ENCODE data around the gene RAB28.

RAB28 gene

GRCh38 chr4:13452927-13453579 lies 31.1 kb downstream of the RAB28 start:
- peaks cover 6% of the 10 kb centered on the region; the same call in 1 of the 2 replicates for H3F3A ChIP-seq (ENCODE audit: insufficient read depth, low read length)
- no peak overlapping the region for H3K4me2 ChIP-seq (ENCODE audit: low read depth, low read length)
- no peaks in the 10 kb centered on the region for H3K27me3 ChIP-seq (replicated peaks; ENCODE audit: insufficient read depth, low read length)
- no peak overlapping the region for H2AFZ ChIP-seq (ENCODE audit: low read length)
- H3K9me3 ChIP-seq (replicated peaks; ENCODE audit: insufficient read depth, low read length), result no peaks in the 10 kb centered on the region
- H3K9ac ChIP-seq (ENCODE audit: low read length), result no peak overlapping the region
- TF ChIP-seq EZH2 (optimal IDR thresholded peaks at IDR 0.05; ENCODE audit: low read depth, low read length), result no peak
- TF ChIP-seq CTCF (IDR thresholded peaks at IDR 0.05; ENCODE audit: low read length), result no peak
- TF ChIP-seq EZH2phosphoT487 (IDR thresholded peaks at IDR 0.05; ENCODE audit: low read length), result no peak
- DNase-seq, result peak; percentile 54
- no peak overlapping the region for H3K4me3 ChIP-seq (ENCODE audit: low read length)
- no peaks in the 10 kb centered on the region for H4K20me1 ChIP-seq (ENCODE audit: insufficient read depth, low read length)
- H3K4me1 ChIP-seq (ENCODE audit: low read length), result peaks cover 6% of the 10 kb centered on the region; the same call in 1 of the 2 replicates
- no peaks in the 10 kb centered on the region for H3K9me2 ChIP-seq (replicated peaks; ENCODE audit: insufficient read depth, low read length)
- 0 out of 2 replicates have a peak, but pooled peaks cover 8% of the 10 kb centered on the region for H3K79me2 ChIP-seq (ENCODE audit: low read length)
- H3K36me3 ChIP-seq (replicated peaks; ENCODE audit: insufficient read depth, low read length), result peaks cover 14% of the 10 kb centered on the region
- no peak overlapping the region for H3K27ac ChIP-seq (ENCODE audit: low read length)

GRCh38 chr4:13449590-13449989 lies 34.5 kb downstream of the RAB28 start:
- DNase-seq, result no peak
- H3K9me2 ChIP-seq (replicated peaks; ENCODE audit: insufficient read depth, low read length), result no peaks in the 10 kb centered on the region
- no peak for TF ChIP-seq CTCF (IDR thresholded peaks at IDR 0.05; ENCODE audit: low read length)
- TF ChIP-seq EZH2phosphoT487 (IDR thresholded peaks at IDR 0.05; ENCODE audit: low read length), result no peak
- TF ChIP-seq EZH2 (optimal IDR thresholded peaks at IDR 0.05; ENCODE audit: low read depth, low read length), result no peak
- no peak overlapping the region for H3K4me3 ChIP-seq (ENCODE audit: low read length)
- no peaks in the 10 kb centered on the region for H3K9me3 ChIP-seq (replicated peaks; ENCODE audit: insufficient read depth, low read length)
- no peaks in the 10 kb centered on the region for H3K27me3 ChIP-seq (replicated peaks; ENCODE audit: insufficient read depth, low read length)
- H3K36me3 ChIP-seq (replicated peaks; ENCODE audit: insufficient read depth, low read length), result no peaks in the 10 kb centered on the region; the same call in 1 of the 2 replicates
- H3K27ac ChIP-seq (ENCODE audit: low read length), result no peak overlapping the region
- peaks cover 6% of the 10 kb centered on the region; the same call in 1 of the 2 replicates for H3F3A ChIP-seq (ENCODE audit: insufficient read depth, low read length)
- H3K79me2 ChIP-seq (ENCODE audit: low read length), result no peaks in the 10 kb centered on the region
- no peaks in the 10 kb centered on the region for H4K20me1 ChIP-seq (ENCODE audit: insufficient read depth, low read length)
- peaks cover 6% of the 10 kb centered on the region; the same call in 1 of the 2 replicates for H3K4me1 ChIP-seq (ENCODE audit: low read length)
- no peak overlapping the region for H3K9ac ChIP-seq (ENCODE audit: low read length)
- H2AFZ ChIP-seq (ENCODE audit: low read length), result no peak overlapping the region
- no peak overlapping the region for H3K4me2 ChIP-seq (ENCODE audit: low read depth, low read length)

GRCh38 chr4:13445841-13446790 lies 38.0 kb downstream of the RAB28 start:
- no peaks in the 10 kb centered on the region for H3K79me2 ChIP-seq (ENCODE audit: low read length)
- no peaks in the 10 kb centered on the region for H3K9me3 ChIP-seq (replicated peaks; ENCODE audit: insufficient read depth, low read length)
- no peak overlapping the region for H3K4me2 ChIP-seq (ENCODE audit: low read depth, low read length)
- H3K4me1 ChIP-seq (ENCODE audit: low read length), result no peaks in the 10 kb centered on the region
- H3K27ac ChIP-seq (ENCODE audit: low read length), result no peak overlapping the region
- H2AFZ ChIP-seq (ENCODE audit: low read length), result no peak overlapping the region
- no peak overlapping the region for H3K4me3 ChIP-seq (ENCODE audit: low read length)
- DNase-seq, result no peak
- no peaks in the 10 kb centered on the region for H4K20me1 ChIP-seq (ENCODE audit: insufficient read depth, low read length)
- no peaks in the 10 kb centered on the region; the same call in 1 of the 2 replicates for H3K36me3 ChIP-seq (replicated peaks; ENCODE audit: insufficient read depth, low read length)
- H3K9me2 ChIP-seq (replicated peaks; ENCODE audit: insufficient read depth, low read length), result no peaks in the 10 kb centered on the region
- no peaks in the 10 kb centered on the region for H3F3A ChIP-seq (ENCODE audit: insufficient read depth, low read length)
- H3K27me3 ChIP-seq (replicated peaks; ENCODE audit: insufficient read depth, low read length), result no peaks in the 10 kb centered on the region
- TF ChIP-seq EZH2phosphoT487 (IDR thresholded peaks at IDR 0.05; ENCODE audit: low read length) (no peak), CTCF (IDR thresholded peaks at IDR 0.05; ENCODE audit: low read length) (no peak)
- no peak overlapping the region for H3K9ac ChIP-seq (ENCODE audit: low read length)

Data from MM.1S (cell line).